ENCODE data around the gene PTGS1.

PTGS1 gene

GRCh38 chr9:122334916-122335315, 35.9 kb upstream of the PTGS1 start:
- Histone ChIP-seq H3K9ac (ENCODE audit: low read length) (no peak overlapping the region), H3K36me3 (ENCODE audit: control insufficient read depth, low read depth, low read length) (no peaks in the 10 kb centered on the region), H3K27me3 (ENCODE audit: control insufficient read depth, insufficient read depth, low read length) (peaks cover 5% of the 10 kb centered on the region), H3K4me3 (ENCODE audit: low read length) (no peak overlapping the region), H3K4me1 (ENCODE audit: control insufficient read depth, low read depth, low read length) (peaks cover 28% of the 10 kb centered on the region), H3K9me3 (ENCODE audit: control insufficient read depth, low read depth, low read length) (no peaks in the 10 kb centered on the region), H3K27ac (ENCODE audit: low read length) (no peak overlapping the region)

- Histone ChIP-seq H3K9me3 (ENCODE audit: control insufficient read depth, low read depth, low read length) (no peaks in the 10 kb centered on the region), H3K9ac (ENCODE audit: low read length) (no peak overlapping the region), H3K27ac (ENCODE audit: low read length) (no peak overlapping the region), H3K4me3 (ENCODE audit: low read length) (no peak overlapping the region), H3K27me3 (ENCODE audit: control insufficient read depth, insufficient read depth, low read length) (peaks cover 5% of the 10 kb centered on the region), H3K4me1 (ENCODE audit: control insufficient read depth, low read depth, low read length) (peaks cover 28% of the 10 kb centered on the region), H3K36me3 (ENCODE audit: control insufficient read depth, low read depth, low read length) (no peaks in the 10 kb centered on the region)
These were observed 34.6 kb upstream of the PTGS1 start for GRCh38 chr9:122336189-122336588.

GRCh38 chr9:122336866-122337555, 33.8 kb upstream of the PTGS1 start:
- no peak overlapping the region for H3K9ac ChIP-seq (ENCODE audit: low read length)

GRCh38 chr9:122337556-122337929, 33.3 kb upstream of the PTGS1 start:
- H3K9ac ChIP-seq (ENCODE audit: low read length), result no peak overlapping the region
- H3K4me3 ChIP-seq (ENCODE audit: low read length), result no peak overlapping the region
- H3K27me3 ChIP-seq (ENCODE audit: control insufficient read depth, insufficient read depth, low read length), result peaks cover 5% of the 10 kb centered on the region
- H3K27ac ChIP-seq (ENCODE audit: low read length), result no peak overlapping the region
- peaks cover 37% of the 10 kb centered on the region for H3K4me1 ChIP-seq (ENCODE audit: control insufficient read depth, low read depth, low read length)
- H3K36me3 ChIP-seq (ENCODE audit: control insufficient read depth, low read depth, low read length), result no peaks in the 10 kb centered on the region
- H3K9me3 ChIP-seq (ENCODE audit: control insufficient read depth, low read depth, low read length), result no peaks in the 10 kb centered on the region

More at GRCh38 chr9:122336866-122337555, 33.8 kb upstream of the PTGS1 start:
- Histone ChIP-seq H3K4me1 (ENCODE audit: control insufficient read depth, low read depth, low read length) (peaks cover 32% of the 10 kb centered on the region), H3K27me3 (ENCODE audit: control insufficient read depth, insufficient read depth, low read length) (peaks cover 5% of the 10 kb centered on the region), H3K27ac (ENCODE audit: low read length) (no peak overlapping the region), H3K4me3 (ENCODE audit: low read length) (peak overlapping the region; percentile 47), H3K9me3 (ENCODE audit: control insufficient read depth, low read depth, low read length) (no peaks in the 10 kb centered on the region), H3K36me3 (ENCODE audit: control insufficient read depth, low read depth, low read length) (no peaks in the 10 kb centered on the region)

GRCh38 chr9:122338536-122338935, 32.3 kb upstream of the PTGS1 start:
- Histone ChIP-seq H3K9ac (ENCODE audit: low read length) (no peak overlapping the region), H3K27me3 (ENCODE audit: control insufficient read depth, insufficient read depth, low read length) (peaks cover 5% of the 10 kb centered on the region), H3K4me1 (ENCODE audit: control insufficient read depth, low read depth, low read length) (peaks cover 32% of the 10 kb centered on the region), H3K9me3 (ENCODE audit: control insufficient read depth, low read depth, low read length) (no peaks in the 10 kb centered on the region), H3K4me3 (ENCODE audit: low read length) (no peak overlapping the region), H3K36me3 (ENCODE audit: control insufficient read depth, low read depth, low read length) (no peaks in the 10 kb centered on the region), H3K27ac (ENCODE audit: low read length) (no peak overlapping the region)

GRCh38 chr9:122338994-122339393, 31.8 kb upstream of the PTGS1 start:
- H3K4me3 ChIP-seq (ENCODE audit: low read length), result no peak overlapping the region

GRCh38 chr9:122339579-122339978, 31.2 kb upstream of the PTGS1 start:
- Histone ChIP-seq H3K9me3 (ENCODE audit: control insufficient read depth, low read depth, low read length) (no peaks in the 10 kb centered on the region), H3K4me1 (ENCODE audit: control insufficient read depth, low read depth, low read length) (peaks cover 32% of the 10 kb centered on the region), H3K9ac (ENCODE audit: low read length) (no peak overlapping the region), H3K27ac (ENCODE audit: low read length) (no peak overlapping the region), H3K27me3 (ENCODE audit: control insufficient read depth, insufficient read depth, low read length) (peaks cover 5% of the 10 kb centered on the region), H3K4me3 (ENCODE audit: low read length) (no peak overlapping the region), H3K36me3 (ENCODE audit: control insufficient read depth, low read depth, low read length) (no peaks in the 10 kb centered on the region)

More at GRCh38 chr9:122338994-122339393, 31.8 kb upstream of the PTGS1 start:
- Histone ChIP-seq H3K9me3 (ENCODE audit: control insufficient read depth, low read depth, low read length) (no peaks in the 10 kb centered on the region), H3K9ac (ENCODE audit: low read length) (no peak overlapping the region), H3K27ac (ENCODE audit: low read length) (no peak overlapping the region), H3K27me3 (ENCODE audit: control insufficient read depth, insufficient read depth, low read length) (peaks cover 5% of the 10 kb centered on the region), H3K4me1 (ENCODE audit: control insufficient read depth, low read depth, low read length) (peaks cover 32% of the 10 kb centered on the region), H3K36me3 (ENCODE audit: control insufficient read depth, low read depth, low read length) (no peaks in the 10 kb centered on the region)

GRCh38 chr9:122340161-122340560, 30.7 kb upstream of the PTGS1 start:
- peaks cover 7% of the 10 kb centered on the region for H3K27me3 ChIP-seq (ENCODE audit: control insufficient read depth, insufficient read depth, low read length)
- H3K4me1 ChIP-seq (ENCODE audit: control insufficient read depth, low read depth, low read length), result peaks cover 32% of the 10 kb centered on the region
- H3K36me3 ChIP-seq (ENCODE audit: control insufficient read depth, low read depth, low read length), result no peaks in the 10 kb centered on the region
- H3K27ac ChIP-seq (ENCODE audit: low read length), result no peak overlapping the region
- H3K4me3 ChIP-seq (ENCODE audit: low read length), result no peak overlapping the region
- no peak overlapping the region for H3K9ac ChIP-seq (ENCODE audit: low read length)
- no peaks in the 10 kb centered on the region for H3K9me3 ChIP-seq (ENCODE audit: control insufficient read depth, low read depth, low read length)

GRCh38 chr9:122342323-122343050, 28.3 kb upstream of the PTGS1 start:
- Histone ChIP-seq H3K27me3 (ENCODE audit: control insufficient read depth, insufficient read depth, low read length) (peaks cover 24% of the 10 kb centered on the region), H3K9ac (ENCODE audit: low read length) (no peak overlapping the region), H3K4me1 (ENCODE audit: control insufficient read depth, low read depth, low read length) (peaks cover 21% of the 10 kb centered on the region), H3K9me3 (ENCODE audit: control insufficient read depth, low read depth, low read length) (no peaks in the 10 kb centered on the region), H3K4me3 (ENCODE audit: low read length) (no peak overlapping the region), H3K27ac (ENCODE audit: low read length) (no peak overlapping the region), H3K36me3 (ENCODE audit: control insufficient read depth, low read depth, low read length) (no peaks in the 10 kb centered on the region)

GRCh38 chr9:122346478-122347347, 24.1 kb upstream of the PTGS1 start:
- Histone ChIP-seq H3K27ac (ENCODE audit: low read length) (no peak overlapping the region), H3K4me3 (ENCODE audit: low read length) (peak overlapping the region; percentile 78), H3K9me3 (ENCODE audit: control insufficient read depth, low read depth, low read length) (no peaks in the 10 kb centered on the region), H3K4me1 (ENCODE audit: control insufficient read depth, low read depth, low read length) (peaks cover 13% of the 10 kb centered on the region), H3K36me3 (ENCODE audit: control insufficient read depth, low read depth, low read length) (no peaks in the 10 kb centered on the region), H3K9ac (ENCODE audit: low read length) (peak overlapping the region; percentile 38), H3K27me3 (ENCODE audit: control insufficient read depth, insufficient read depth, low read length) (peaks cover 32% of the 10 kb centered on the region)
